Measurements from ENCODE around the gene SPAG5. TPM values are rescaled to one million over a fixed set of nuclear protein-coding genes. Genes with fewer than 3 reads are reported as not detected.

SPAG5 gene
- 100 to 1,000 TPM; 150 to 326 TPM for total RNA-seq

GRCh38 chr17:28598799-28599310 is at the start of gene SPAG5:
Gene SPAG5, minus strand, starts transcription at chr17:28599025. Its CDS starts 79 bp downstream, at chr17:28598946.
- peaks cover 18% of the 10 kb centered on the region in 2 donors for H3K36me3 Mint-ChIP-seq
- H3K27ac Mint-ChIP-seq: peak within 1 kb of the TSS; percentile 97
- H3K9me3 Mint-ChIP-seq: no peaks in the 10 kb centered on the region
- DNase-seq (ENCODE audit: low spot score in 2 of 2) (peak; percentile 95 to 97), ATAC-seq (peak; percentile 87 to 93)

GRCh38 chr17:28646039-28646754 is 47.4 kb upstream of the SPAG5 start:
- Mint-ChIP-seq H3K27ac (peak overlapping the region; percentile 65 to 95), H3K36me3 (peaks cover 21 to 26% of the 10 kb centered on the region in 2 donors), H3K9me3 (no peaks in the 10 kb centered on the region)
- DNase-seq (ENCODE audit: low spot score in 2 of 2) (peak in 1 of 2 donors; percentile 5), ATAC-seq (no peak)

- DNase-seq (ENCODE audit: low spot score in 2 of 2) (peak in 1 of 2 donors; percentile 16), ATAC-seq (no peak)
- no peaks in the 10 kb centered on the region for H3K9me3 Mint-ChIP-seq
- peak overlapping the region; percentile 65 to 95 for H3K27ac Mint-ChIP-seq
- peaks cover 22 to 28% of the 10 kb centered on the region in 2 donors for H3K36me3 Mint-ChIP-seq
Observed at GRCh38 chr17:28645576-28645939, 46.7 kb upstream of the SPAG5 start.

- H3K36me3 Mint-ChIP-seq: peaks cover 27 to 32% of the 10 kb centered on the region in 2 donors
- peak within 1 kb of the TSS; percentile 89 to 95 for H3K27ac Mint-ChIP-seq
- no peaks in the 10 kb centered on the region for H3K9me3 Mint-ChIP-seq
- peak; percentile 91 to 94 for DNase-seq (ENCODE audit: low spot score in 2 of 2)
- ATAC-seq: peak; percentile 98 to 99
Observed at GRCh38 chr17:28644787-28645575, 46.2 kb upstream of the SPAG5 start, which contains the start of gene BLTP2. Gene BLTP2, minus strand, starts transcription at chr17:28645158. Its CDS starts 102 bp downstream, at chr17:28645056.

GRCh38 chr17:28643983-28644786 is 45.4 kb upstream of the SPAG5 start:
- DNase-seq (ENCODE audit: low spot score in 2 of 2) (peak in 1 of 2 donors; percentile 23), ATAC-seq (peak; percentile 0 to 1)
- peak overlapping the region; percentile 89 to 95 for H3K27ac Mint-ChIP-seq
- H3K36me3 Mint-ChIP-seq: peaks cover 32 to 37% of the 10 kb centered on the region in 2 donors
- no peaks in the 10 kb centered on the region for H3K9me3 Mint-ChIP-seq

- H3K36me3 Mint-ChIP-seq: peaks cover 42 to 57% of the 10 kb centered on the region in 2 donors
- DNase-seq (ENCODE audit: low spot score in 2 of 2): no peak
- H3K27ac Mint-ChIP-seq: peak overlapping the region in 1 of 2 donors; percentile 85
- H3K9me3 Mint-ChIP-seq: no peaks in the 10 kb centered on the region
- no peak for ATAC-seq
Observed at GRCh38 chr17:28641579-28641978, 42.8 kb upstream of the SPAG5 start.

GRCh38 chr17:28635506-28635905 is 36.7 kb upstream of the SPAG5 start:
- no peaks in the 10 kb centered on the region for H3K9me3 Mint-ChIP-seq
- peaks cover 32 to 48% of the 10 kb centered on the region in 2 donors for H3K36me3 Mint-ChIP-seq
- no peak for DNase-seq (ENCODE audit: low spot score in 2 of 2)

GRCh38 chr17:28634206-28634865 is 35.5 kb upstream of the SPAG5 start:
- H3K27ac Mint-ChIP-seq: no peak overlapping the region
- H3K36me3 Mint-ChIP-seq: peaks cover 25 to 40% of the 10 kb centered on the region in 2 donors
- DNase-seq (ENCODE audit: low spot score in 2 of 2): no peak

More at GRCh38 chr17:28635506-28635905, 36.7 kb upstream of the SPAG5 start:
- no peak for ATAC-seq
- H3K27ac Mint-ChIP-seq: no peak overlapping the region

GRCh38 chr17:28626818-28627217 is 28.0 kb upstream of the SPAG5 start:
- no peak for ATAC-seq
- Mint-ChIP-seq H3K36me3 (peaks cover 6 to 15% of the 10 kb centered on the region in 2 donors), H3K27ac (peak overlapping the region; percentile 49 to 58), H3K9me3 (no peaks in the 10 kb centered on the region)
- no peak for DNase-seq (ENCODE audit: low spot score in 2 of 2)

More at GRCh38 chr17:28634206-28634865, 35.5 kb upstream of the SPAG5 start:
- H3K9me3 Mint-ChIP-seq: no peaks in the 10 kb centered on the region
- no peak for ATAC-seq

- peaks cover 6 to 22% of the 10 kb centered on the region in 2 donors for H3K36me3 Mint-ChIP-seq
- DNase-seq (ENCODE audit: low spot score in 2 of 2) (no peak), ATAC-seq (no peak)
- no peak overlapping the region for H3K27ac Mint-ChIP-seq
- no peaks in the 10 kb centered on the region for H3K9me3 Mint-ChIP-seq
Observed at GRCh38 chr17:28624148-28624547, 25.3 kb upstream of the SPAG5 start.

GRCh38 chr17:28623696-28624095 is 24.9 kb upstream of the SPAG5 start:
- no peak for ATAC-seq
- DNase-seq (ENCODE audit: low spot score in 2 of 2): no peak
- Mint-ChIP-seq H3K36me3 (peaks cover 6 to 22% of the 10 kb centered on the region in 2 donors), H3K9me3 (no peaks in the 10 kb centered on the region), H3K27ac (no peak overlapping the region)

GRCh38 chr17:28622186-28622585 is 23.4 kb upstream of the SPAG5 start:
- no peak for DNase-seq (ENCODE audit: low spot score in 2 of 2)
- ATAC-seq: no peak
- no peaks in the 10 kb centered on the region for H3K9me3 Mint-ChIP-seq
- no peak overlapping the region for H3K27ac Mint-ChIP-seq
- H3K36me3 Mint-ChIP-seq: peaks cover 3 to 17% of the 10 kb centered on the region in 2 donors

GRCh38 chr17:28620010-28620409 is 21.2 kb upstream of the SPAG5 start:
- H3K9me3 Mint-ChIP-seq: no peaks in the 10 kb centered on the region

GRCh38 chr17:28618464-28618863 is 19.6 kb upstream of the SPAG5 start:
- no peak for ATAC-seq
- H3K27ac Mint-ChIP-seq: no peak overlapping the region
- peaks cover 4 to 17% of the 10 kb centered on the region in 2 donors for H3K36me3 Mint-ChIP-seq

More at GRCh38 chr17:28620010-28620409, 21.2 kb upstream of the SPAG5 start:
- no peak overlapping the region for H3K27ac Mint-ChIP-seq
- peaks cover 4 to 17% of the 10 kb centered on the region in 2 donors for H3K36me3 Mint-ChIP-seq
- no peak for DNase-seq (ENCODE audit: low spot score in 2 of 2)
- ATAC-seq: no peak

GRCh38 chr17:28616281-28616680 is 17.5 kb upstream of the SPAG5 start:
- Mint-ChIP-seq H3K36me3 (peaks cover 4 to 13% of the 10 kb centered on the region in 2 donors), H3K27ac (no peak overlapping the region), H3K9me3 (no peaks in the 10 kb centered on the region)
- DNase-seq (ENCODE audit: low spot score in 2 of 2): no peak
- ATAC-seq: no peak

More at GRCh38 chr17:28618464-28618863, 19.6 kb upstream of the SPAG5 start:
- no peaks in the 10 kb centered on the region for H3K9me3 Mint-ChIP-seq
- DNase-seq (ENCODE audit: low spot score in 2 of 2): no peak

Data from activated naive CD4-positive, alpha-beta T cell treated with anti-CD3 and anti-CD28 coated beads, Interleukin-2, amount 50 U/mL, for 72 hours (primary cell).